Trophoblast cell (in vitro differentiated cells and primary cell): ENCODE results near the gene GPR143.
A peak's percentile ranks its signal among the peaks of the same experiment; 100 is the strongest.

Experiments used
- DNase-seq, 2 donors: peaks; one replicate each; pipeline ENCODE4 v3.0.0-alpha.2; 2016
- H2AFZ ChIP-seq: 2 replicates; pipeline ENCODE4 v1.6.1; 2013; ENCODE audit warnings: low read length, moderate library complexity, mild to moderate bottlenecking; ENCODE audit not compliant: insufficient read depth, poor library complexity
- H2AK5ac ChIP-seq: 2 replicates; pipeline ENCODE4 v1.6.1; 2013; ENCODE audit warnings: mild to moderate bottlenecking, low read length
- H2BK120ac ChIP-seq: 2 replicates; pipeline ENCODE4 v1.6.1; 2013; ENCODE audit warnings: low read length, mild to moderate bottlenecking, moderate library complexity; ENCODE audit not compliant: insufficient read depth, poor library complexity
- H2BK12ac ChIP-seq: 2 replicates; pipeline ENCODE4 v1.6.1; 2013; ENCODE audit warnings: mild to moderate bottlenecking, low read length, moderate library complexity
- H2BK5ac ChIP-seq: 2 replicates; pipeline ENCODE4 v1.6.1; 2013; ENCODE audit warnings: low read length, low read depth, moderate library complexity, mild to moderate bottlenecking; ENCODE audit not compliant: poor library complexity
- H3K14ac ChIP-seq: 2 replicates; pipeline ENCODE4 v1.6.1; 2013; ENCODE audit warnings: mild to moderate bottlenecking, low read length
- H3K18ac ChIP-seq: 2 replicates; pipeline ENCODE4 v1.6.1; 2013; ENCODE audit warnings: mild to moderate bottlenecking, low read length
- H3K23ac ChIP-seq: 2 replicates; pipeline ENCODE4 v1.6.1; 2013; ENCODE audit warnings: low read length
- H3K27ac ChIP-seq: 2 replicates; pipeline ENCODE4 v1.5.1; 2013; ENCODE audit warnings: low read depth, mild to moderate bottlenecking, inconsistent platforms, low read length, moderate library complexity
- H3K27me3 ChIP-seq: 2 replicates; pipeline ENCODE4 v1.6.1; 2013; ENCODE audit warnings: inconsistent platforms, mild to moderate bottlenecking, low read length, moderate library complexity; ENCODE audit not compliant: insufficient read depth
- H3K36me3 ChIP-seq, 2 experiments: 1 replicate in 1 of 2; 2 replicates in 1 of 2; pipeline ENCODE4 v1.6.1; 2013; ENCODE audit warnings: low read length in 2 of 2, mild to moderate bottlenecking in 2 of 2, moderate library complexity in 1 of 2; ENCODE audit not compliant: insufficient read depth in 2 of 2, control insufficient read depth in 1 of 2
- H3K4ac ChIP-seq: 2 replicates; pipeline ENCODE4 v1.6.1; 2013; ENCODE audit warnings: low read depth, mild to moderate bottlenecking, low read length, moderate library complexity
- H3K4me1 ChIP-seq, 2 experiments: 1 replicate in 1 of 2; 2 replicates in 1 of 2; pipeline ENCODE4 v1.6.1; 2013; ENCODE audit warnings: low read length in 2 of 2, mild to moderate bottlenecking in 2 of 2, moderate library complexity in 1 of 2; ENCODE audit not compliant: insufficient read depth in 2 of 2, control insufficient read depth in 1 of 2
- H3K4me2 ChIP-seq: 2 replicates; pipeline ENCODE4 v1.6.1; 2013; ENCODE audit warnings: inconsistent platforms, mild to moderate bottlenecking, low read length, moderate library complexity
- H3K4me3 ChIP-seq: 2 replicates; pipeline ENCODE4 v1.5.1; 2013; ENCODE audit warnings: mild to moderate bottlenecking, low read depth, low read length, inconsistent platforms
- H3K79me1 ChIP-seq: one replicate; pipeline ENCODE4 v1.6.1; 2013; ENCODE audit warnings: low read length
- H3K79me2 ChIP-seq: 2 replicates; pipeline ENCODE4 v1.6.1; 2013; ENCODE audit warnings: low read length, mild to moderate bottlenecking; ENCODE audit not compliant: control insufficient read depth, insufficient read depth, poor library complexity
- H3K9ac ChIP-seq: 2 replicates; pipeline ENCODE4 v1.6.1; 2013; ENCODE audit warnings: mild to moderate bottlenecking, low read length
- H3K9me3 ChIP-seq: 2 replicates; pipeline ENCODE4 v1.6.1; 2013; ENCODE audit warnings: low read depth, mild to moderate bottlenecking, control low read depth, inconsistent platforms, low read length; ENCODE audit not compliant: insufficient read depth
- H4K12ac ChIP-seq: 2 replicates; pipeline ENCODE4 v1.6.1; 2013; ENCODE audit warnings: low read depth, mild to moderate bottlenecking, low read length, moderate library complexity
- H4K8ac ChIP-seq: 2 replicates; pipeline ENCODE4 v1.6.1; 2013; ENCODE audit warnings: low read depth, mild to moderate bottlenecking, low read length, moderate library complexity
- H4K91ac ChIP-seq: one replicate; pipeline ENCODE4 v1.6.1; 2013; ENCODE audit warnings: low read depth, mild to moderate bottlenecking, low read length, moderate library complexity
- WGBS: extraction: QIAGEN DNeasy Blood & Tissue Kit; methylation state at CpG from one replicate; pipeline ENCODE4 v1.1.7; 2013; ENCODE audit warnings: missing lambda C conversion rate; ENCODE audit not compliant: insufficient read length, insufficient coverage; ENCODE audit errors: extremely low coverage; 5-methylcytosine and 5-hydroxymethylcytosine counted together

The GPR143 gene

GRCh38 chrX:9786798-9787635 lies 21.4 kb upstream of the GPR143 start:
- Histone ChIP-seq H3K79me2 (peaks cover 16% of the 10 kb centered on the region), H3K27ac (peak overlapping the region; percentile 83), H2BK120ac (peak overlapping the region; percentile 91), H3K23ac (no peak overlapping the region), H3K79me1 (peaks cover 9% of the 10 kb centered on the region), H2BK5ac (peak overlapping the region; percentile 86), H3K9ac (peak overlapping the region; percentile 86), H3K18ac (peak overlapping the region; percentile 84), H3K36me3 (no peaks in the 10 kb centered on the region), H2BK12ac (no peak overlapping the region), H4K12ac (no peak overlapping the region), H3K4me2 (peak overlapping the region; percentile 81), H3K4ac (peak overlapping the region; percentile 91), H3K4me1 (peaks cover 11 to 13% of the 10 kb centered on the region in 2 experiments), H3K14ac (peak overlapping the region; percentile 80), H4K8ac (peak overlapping the region; percentile 65), H4K91ac (peak overlapping the region; percentile 83), H2AK5ac (no peak overlapping the region), H3K27me3 (no peaks in the 10 kb centered on the region), H3K9me3 (no peaks in the 10 kb centered on the region), H3K4me3 (peak overlapping the region; percentile 86), H2AFZ (peak overlapping the region; percentile 63)
- peak in 1 of 2 donors; percentile 18 for DNase-seq
- no CpG with 5 or more reads among the region's 45 CpGs for WGBS

DNA sequence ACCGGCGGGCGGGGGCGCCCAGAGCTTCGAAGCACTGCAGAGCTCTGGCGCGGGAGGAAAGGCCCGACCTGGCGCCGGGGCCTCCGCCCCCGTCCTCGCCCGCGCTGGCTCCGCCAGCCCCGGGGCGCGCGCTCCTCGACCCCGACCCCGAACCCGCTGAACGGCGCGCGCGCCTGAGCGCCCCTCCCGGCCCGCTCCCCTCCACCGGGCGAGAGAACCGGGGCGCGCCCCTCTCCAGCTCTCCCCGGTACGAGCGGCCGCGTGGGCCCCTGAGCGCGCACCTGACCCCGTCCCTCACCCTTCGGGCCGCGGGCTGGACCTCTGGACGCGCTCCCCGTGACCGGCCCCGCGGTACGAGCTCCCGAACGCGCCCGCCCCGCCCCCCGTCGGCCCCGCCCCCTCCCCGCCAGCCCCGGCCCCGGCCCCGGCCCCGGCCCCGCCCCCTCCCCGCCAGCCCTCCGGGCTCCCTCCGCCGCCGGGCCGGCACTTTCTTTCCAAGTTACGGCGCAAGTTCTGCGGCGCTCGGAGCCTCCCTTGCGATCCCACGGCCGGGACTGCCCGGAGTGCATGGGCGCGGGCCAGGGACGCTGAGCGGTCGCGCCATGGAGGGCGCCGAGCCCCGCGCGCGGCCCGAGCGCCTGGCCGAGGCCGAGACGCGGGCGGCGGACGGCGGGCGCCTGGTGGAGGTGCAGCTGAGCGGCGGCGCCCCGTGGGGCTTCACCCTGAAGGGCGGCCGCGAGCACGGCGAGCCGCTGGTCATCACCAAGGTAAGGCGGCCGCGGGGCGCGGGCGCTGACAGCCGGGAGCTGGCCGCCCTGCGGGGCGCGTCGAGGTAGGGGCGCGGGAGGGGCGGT lies 20.5 kb upstream of the GPR143 start, which contains the start of gene SHROOM2:
Gene SHROOM2, plus strand, starts transcription at position 486 of the 854 bp plus-strand sequence. Its CDS starts 117 bp downstream, at position 603.
- Histone ChIP-seq H3K4me2 (peak within 1 kb of the TSS; percentile 81), H3K79me1 (peaks cover 9% of the 10 kb centered on the region), H4K12ac (peak within 1 kb of the TSS; percentile 54), H3K4me3 (peak within 1 kb of the TSS; percentile 86), H3K4ac (peak within 1 kb of the TSS; percentile 91), H3K27me3 (no peaks in the 10 kb centered on the region), H3K18ac (peak within 1 kb of the TSS; percentile 98), H3K79me2 (peaks cover 16% of the 10 kb centered on the region), H4K8ac (peak within 1 kb of the TSS; percentile 70), H3K9me3 (no peaks in the 10 kb centered on the region), H3K14ac (peak within 1 kb of the TSS; percentile 82), H2AK5ac (peak within 1 kb of the TSS; percentile 37), H2BK120ac (peak within 1 kb of the TSS; percentile 91), H3K27ac (peak within 1 kb of the TSS; percentile 83), H3K36me3 (no peaks in the 10 kb centered on the region), H3K23ac (no peak within 1 kb of the TSS), H3K4me1 (peaks cover 11% of the 10 kb centered on the region in 2 experiments), H3K9ac (peak within 1 kb of the TSS; percentile 86), H4K91ac (peak within 1 kb of the TSS; percentile 83), H2BK5ac (peak within 1 kb of the TSS; percentile 86), H2AFZ (peak within 1 kb of the TSS; percentile 71), H2BK12ac (peak within 1 kb of the TSS; percentile 49)
- peak in 1 of 2 donors; percentile 20 for DNase-seq
- no CpG with 5 or more reads among the region's 132 CpGs for WGBS

GRCh38 chrX:9785254-9785943 lies 19.8 kb upstream of the GPR143 start:
- Histone ChIP-seq H4K8ac (peak overlapping the region; percentile 70), H3K14ac (peak overlapping the region; percentile 82), H3K9ac (peak overlapping the region; percentile 79), H3K9me3 (no peaks in the 10 kb centered on the region), H3K27ac (no peak overlapping the region), H3K18ac (peak overlapping the region; percentile 98), H4K91ac (peak overlapping the region; percentile 83), H2BK5ac (peak overlapping the region; percentile 40), H3K79me1 (peaks cover 9% of the 10 kb centered on the region), H2BK12ac (peak overlapping the region; percentile 49), H3K79me2 (peaks cover 16% of the 10 kb centered on the region), H3K36me3 (no peaks in the 10 kb centered on the region), H3K27me3 (no peaks in the 10 kb centered on the region), H4K12ac (peak overlapping the region; percentile 54), H3K23ac (no peak overlapping the region), H2BK120ac (peak overlapping the region; percentile 76), H3K4me1 (peaks cover 8 to 10% of the 10 kb centered on the region in 2 experiments), H2AK5ac (peak overlapping the region; percentile 37), H2AFZ (peak overlapping the region; percentile 71), H3K4ac (peak overlapping the region; percentile 36), H3K4me2 (peak overlapping the region; percentile 78), H3K4me3 (peak overlapping the region; percentile 81)
- WGBS = no CpG with 5 or more reads among the region's 58 CpGs
- DNase-seq = peak in 1 of 2 donors; percentile 12

DNA sequence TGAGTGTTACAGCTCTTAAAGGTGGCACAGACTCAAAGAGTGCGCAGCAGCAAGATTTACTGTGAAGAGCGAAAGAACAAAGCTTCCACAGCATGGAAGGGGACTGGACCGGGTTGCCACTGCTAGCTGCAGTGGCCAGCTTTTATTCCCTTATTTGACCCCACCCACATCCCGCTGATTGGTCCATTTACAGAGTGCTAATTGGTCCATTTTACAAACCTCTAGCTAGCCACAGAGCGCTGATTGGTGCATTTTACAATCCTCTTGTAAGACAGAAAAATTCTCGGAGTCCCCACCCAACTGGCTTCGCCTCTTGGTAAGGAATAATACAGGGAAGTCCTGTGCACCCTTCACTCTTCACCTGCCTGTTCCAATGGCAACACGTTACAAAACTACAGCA lies 18.7 kb upstream of the GPR143 start:
- Histone ChIP-seq H3K9me3 (no peaks in the 10 kb centered on the region), H3K4me3 (no peak overlapping the region), H3K27me3 (no peaks in the 10 kb centered on the region), H3K23ac (no peak overlapping the region), H3K4me1 (peaks cover 3% of the 10 kb centered on the region in 2 experiments), H4K12ac (no peak overlapping the region), H3K36me3 (peaks cover 0 to 2% of the 10 kb centered on the region in 2 experiments), H3K14ac (no peak overlapping the region), H2AFZ (no peak overlapping the region), H3K27ac (no peak overlapping the region), H2BK12ac (no peak overlapping the region), H4K91ac (no peak overlapping the region), H3K79me1 (peaks cover 9% of the 10 kb centered on the region), H3K18ac (no peak overlapping the region), H3K4me2 (no peak overlapping the region), H2BK5ac (no peak overlapping the region), H3K79me2 (peaks cover 12% of the 10 kb centered on the region), H3K4ac (no peak overlapping the region), H2BK120ac (no peak overlapping the region), H3K9ac (no peak overlapping the region), H4K8ac (no peak overlapping the region), H2AK5ac (no peak overlapping the region)
- no CpG with 5 or more reads among the region's 8 CpGs for WGBS
- DNase-seq = no peak
